ENCODE results near the gene XRCC3.
"Not testable (repeated sequence)": the region's sequence is repeated elsewhere in the genome, so short reads cannot be mapped to it uniquely, and the experiment has no call there.

The XRCC3 gene

GRCh38 chr14:103662029-103662428 lies 53.2 kb downstream of the XRCC3 start:
- DNase-seq (ENCODE audit: low read depth), result no peak
- TF ChIP-seq CTCF (conservative IDR thresholded peaks at IDR 0.05; ENCODE audit: low read depth, low read length), result no peak
- H3K4me3 ChIP-seq (ENCODE audit: low read length), result no peak overlapping the region

DNA sequence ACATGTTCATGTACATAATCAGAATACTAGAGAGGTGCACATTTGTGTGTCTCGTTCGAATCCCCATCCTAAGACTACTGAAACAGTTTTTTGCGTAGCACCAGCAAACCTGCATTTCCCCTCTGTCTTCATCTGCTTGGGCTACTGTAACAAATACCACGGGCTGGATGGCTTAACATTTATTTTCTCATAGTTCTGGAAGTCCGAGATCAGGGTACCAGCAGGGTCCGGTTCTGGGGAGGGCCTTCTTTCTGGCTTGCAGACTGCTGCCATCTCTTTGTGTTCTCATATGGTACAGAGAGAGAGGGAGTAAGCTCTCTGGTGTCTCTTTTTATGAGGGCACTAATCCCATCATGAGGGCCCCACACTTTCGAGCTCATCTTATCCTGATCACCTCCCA lies 55.6 kb downstream of the XRCC3 start:
- DNase-seq (ENCODE audit: low read depth), result no peak
- no peak overlapping the region for H3K4me3 ChIP-seq (ENCODE audit: low read length)
- no peak for TF ChIP-seq CTCF (conservative IDR thresholded peaks at IDR 0.05; ENCODE audit: low read depth, low read length)

DNA sequence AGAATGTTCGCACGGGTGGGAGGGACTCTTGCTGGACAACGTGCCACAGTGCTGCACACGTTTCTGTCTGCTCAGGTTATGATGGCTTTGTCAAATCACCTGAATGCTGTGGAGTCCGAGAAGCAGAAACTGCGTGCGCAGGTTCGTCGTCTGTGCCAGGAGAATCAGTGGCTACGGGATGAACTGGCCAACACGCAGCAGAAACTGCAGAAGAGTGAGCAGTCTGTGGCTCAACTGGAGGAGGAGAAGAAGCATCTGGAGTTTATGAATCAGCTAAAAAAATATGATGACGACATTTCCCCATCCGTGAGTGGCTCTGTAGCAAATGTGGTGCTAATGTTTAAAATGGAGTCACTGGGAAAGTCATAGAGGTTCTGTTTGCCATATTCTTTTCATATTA lies 57.8 kb downstream of the XRCC3 start:
- H3K4me3 ChIP-seq (ENCODE audit: low read length), result no peak overlapping the region
- no peak for DNase-seq (ENCODE audit: low read depth)
- no peak for TF ChIP-seq CTCF (conservative IDR thresholded peaks at IDR 0.05; ENCODE audit: low read depth, low read length)

- DNase-seq (ENCODE audit: low read depth), result no peak
- no peak for TF ChIP-seq CTCF (conservative IDR thresholded peaks at IDR 0.05; ENCODE audit: low read depth, low read length)
- no peak overlapping the region for H3K4me3 ChIP-seq (ENCODE audit: low read length)
Observed at GRCh38 chr14:103656756-103657133, 58.5 kb downstream of the XRCC3 start.

DNA sequence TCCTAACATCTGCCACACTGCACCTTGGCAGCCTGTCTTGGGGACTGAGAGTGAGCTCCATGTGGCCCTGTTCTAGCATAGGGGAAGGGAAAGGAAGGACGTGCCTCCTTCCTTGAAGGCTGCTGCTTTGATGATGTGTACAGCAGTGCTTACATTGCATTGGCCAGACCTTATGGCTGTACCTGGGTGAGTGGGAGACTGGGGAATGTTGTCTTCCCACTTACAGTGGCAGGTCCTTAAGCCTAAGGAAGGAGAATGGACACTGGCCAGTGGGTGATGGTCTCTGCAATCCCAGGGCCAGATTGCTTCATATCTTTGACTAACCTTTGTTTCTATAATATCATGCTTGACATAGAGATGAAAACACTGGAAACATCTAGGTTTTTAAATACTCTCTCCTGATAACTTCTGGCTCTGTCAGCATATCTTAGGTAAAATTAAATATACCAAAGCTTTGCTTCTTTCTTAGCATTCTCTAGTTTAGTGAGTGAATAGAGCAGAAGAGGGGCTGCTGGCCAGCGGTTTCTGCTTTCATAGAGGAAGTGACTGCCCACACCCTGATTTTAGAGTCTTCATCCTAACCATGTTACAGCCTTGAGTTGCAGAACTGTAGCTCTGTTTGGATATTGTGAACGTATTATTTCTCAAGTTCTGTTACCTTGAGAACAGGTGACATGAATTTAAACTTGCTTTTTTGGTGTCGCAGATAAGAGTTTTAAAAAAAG lies 59.1 kb downstream of the XRCC3 start:
- no peak for DNase-seq (ENCODE audit: low read depth)
- no peak overlapping the region for H3K4me3 ChIP-seq (ENCODE audit: low read length)

GRCh38 chr14:103654619-103655018 lies 60.6 kb downstream of the XRCC3 start:
- H3K4me3 ChIP-seq (ENCODE audit: low read length), result no peak overlapping the region
- no peak for TF ChIP-seq CTCF (conservative IDR thresholded peaks at IDR 0.05; ENCODE audit: low read depth, low read length)
- no peak for DNase-seq (ENCODE audit: low read depth)

More for the DNA sequence above, 59.1 kb downstream of the XRCC3 start:
- no peak for TF ChIP-seq CTCF (conservative IDR thresholded peaks at IDR 0.05; ENCODE audit: low read depth, low read length)

GRCh38 chr14:103653805-103654204 lies 61.4 kb downstream of the XRCC3 start:
- H3K4me3 ChIP-seq (ENCODE audit: low read length), result no peak overlapping the region
- no peak for TF ChIP-seq CTCF (conservative IDR thresholded peaks at IDR 0.05; ENCODE audit: low read depth, low read length)
- no peak for DNase-seq (ENCODE audit: low read depth)

DNA sequence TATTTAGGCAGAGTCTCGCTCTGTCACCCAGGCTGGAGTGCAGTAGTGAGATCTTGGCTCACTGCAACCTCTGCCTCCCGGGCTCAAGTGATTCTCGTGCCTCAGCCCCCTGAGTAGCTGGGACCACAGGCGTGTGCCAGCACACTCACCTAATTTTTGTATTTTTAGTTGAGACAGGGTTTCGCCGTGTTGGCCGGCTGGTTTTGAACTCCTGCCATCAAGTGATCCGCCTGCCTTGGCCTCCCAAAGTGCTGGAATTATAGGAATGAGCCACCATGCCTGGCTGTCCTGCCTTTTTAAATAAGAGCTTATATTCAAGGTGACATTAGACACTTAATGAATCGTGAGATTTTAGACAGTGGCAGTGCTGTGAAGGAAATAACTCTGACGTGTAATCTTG lies 61.9 kb downstream of the XRCC3 start:
- H3K4me3 ChIP-seq (ENCODE audit: low read length); DNase-seq (ENCODE audit: low read depth): not testable (repeated sequence)
